ENCODE results near the gene FBXL16.
A peak's percentile ranks its signal among the peaks of the same experiment; 100 is the strongest.

FBXL16 gene

DNA sequence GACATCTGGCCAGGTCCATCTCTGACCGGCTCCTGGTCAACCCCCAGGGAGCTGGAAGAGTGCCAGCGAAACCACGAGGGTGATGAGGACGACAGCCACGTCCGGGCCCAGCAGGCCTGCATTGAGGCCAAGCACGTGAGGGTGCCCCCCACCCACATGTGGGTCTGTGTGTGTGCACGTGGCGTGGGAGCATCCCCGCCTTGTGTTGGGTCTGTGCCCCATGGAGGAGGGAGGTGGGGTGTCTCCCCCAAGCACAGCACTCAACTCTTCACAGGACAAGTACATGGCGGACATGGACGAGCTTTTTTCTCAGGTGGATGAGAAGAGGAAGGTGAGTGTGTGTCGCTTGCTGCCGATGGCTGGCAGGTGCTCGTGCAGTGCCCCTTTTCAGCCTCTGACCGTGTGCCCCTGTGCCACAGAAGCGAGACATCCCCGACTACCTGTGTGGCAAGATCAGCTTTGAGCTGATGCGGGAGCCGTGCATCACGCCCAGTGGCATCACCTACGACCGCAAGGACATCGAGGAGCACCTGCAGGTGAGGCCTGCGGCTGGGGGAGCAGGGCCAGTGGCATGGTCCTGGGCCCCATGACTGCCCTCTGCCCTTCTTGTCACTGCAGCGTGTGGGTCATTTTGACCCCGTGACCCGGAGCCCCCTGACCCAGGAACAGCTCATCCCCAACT is 23.7 kb downstream of the FBXL16 start:
- Histone ChIP-seq H3K27me3 (ENCODE audit: control insufficient read depth, low read length) (no peaks in the 10 kb centered on the region), H3K36me3 (ENCODE audit: control insufficient read depth, low read length) (peaks cover 52% of the 10 kb centered on the region), H3K4me1 (ENCODE audit: control insufficient read depth, low read length) (peaks cover 45% of the 10 kb centered on the region), H3F3A (ENCODE audit: control insufficient read depth, insufficient read depth) (no peaks in the 10 kb centered on the region; the same call in 1 of the 2 replicates), H3K9me2 (replicated peaks; ENCODE audit: control insufficient read depth, low read length) (no peaks in the 10 kb centered on the region), H3K9me3 (ENCODE audit: control insufficient read depth, insufficient read depth, low read length) (no peaks in the 10 kb centered on the region), H3K4me3 (ENCODE audit: low read length) (peak overlapping the region; percentile 98), H3K79me2 (ENCODE audit: control insufficient read depth, low read length) (peaks cover 36% of the 10 kb centered on the region), H4K20me1 (ENCODE audit: control insufficient read depth, insufficient read depth, low read depth, low read length) (peaks cover 19% of the 10 kb centered on the region), H3K4me2 (ENCODE audit: low read length) (peak overlapping the region; percentile 97), H3K27ac (ENCODE audit: low read depth, low read length) (no peak overlapping the region)
- TF ChIP-seq, protein P1, sequence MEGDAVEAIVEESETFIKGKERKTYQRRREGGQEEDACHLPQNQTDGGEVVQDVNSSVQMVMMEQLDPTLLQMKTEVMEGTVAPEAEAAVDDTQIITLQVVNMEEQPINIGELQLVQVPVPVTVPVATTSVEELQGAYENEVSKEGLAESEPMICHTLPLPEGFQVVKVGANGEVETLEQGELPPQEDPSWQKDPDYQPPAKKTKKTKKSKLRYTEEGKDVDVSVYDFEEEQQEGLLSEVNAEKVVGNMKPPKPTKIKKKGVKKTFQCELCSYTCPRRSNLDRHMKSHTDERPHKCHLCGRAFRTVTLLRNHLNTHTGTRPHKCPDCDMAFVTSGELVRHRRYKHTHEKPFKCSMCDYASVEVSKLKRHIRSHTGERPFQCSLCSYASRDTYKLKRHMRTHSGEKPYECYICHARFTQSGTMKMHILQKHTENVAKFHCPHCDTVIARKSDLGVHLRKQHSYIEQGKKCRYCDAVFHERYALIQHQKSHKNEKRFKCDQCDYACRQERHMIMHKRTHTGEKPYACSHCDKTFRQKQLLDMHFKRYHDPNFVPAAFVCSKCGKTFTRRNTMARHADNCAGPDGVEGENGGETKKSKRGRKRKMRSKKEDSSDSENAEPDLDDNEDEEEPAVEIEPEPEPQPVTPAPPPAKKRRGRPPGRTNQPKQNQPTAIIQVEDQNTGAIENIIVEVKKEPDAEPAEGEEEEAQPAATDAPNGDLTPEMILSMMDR (IDR thresholded peaks at IDR 0.05; ENCODE audit: low read depth, low read length, poor library complexity, severe bottlenecking) = no peak
- TF ChIP-seq EZH2phosphoT487 (IDR thresholded peaks at IDR 0.05; ENCODE audit: borderline replicate concordance, low read length) = no peak

DNA sequence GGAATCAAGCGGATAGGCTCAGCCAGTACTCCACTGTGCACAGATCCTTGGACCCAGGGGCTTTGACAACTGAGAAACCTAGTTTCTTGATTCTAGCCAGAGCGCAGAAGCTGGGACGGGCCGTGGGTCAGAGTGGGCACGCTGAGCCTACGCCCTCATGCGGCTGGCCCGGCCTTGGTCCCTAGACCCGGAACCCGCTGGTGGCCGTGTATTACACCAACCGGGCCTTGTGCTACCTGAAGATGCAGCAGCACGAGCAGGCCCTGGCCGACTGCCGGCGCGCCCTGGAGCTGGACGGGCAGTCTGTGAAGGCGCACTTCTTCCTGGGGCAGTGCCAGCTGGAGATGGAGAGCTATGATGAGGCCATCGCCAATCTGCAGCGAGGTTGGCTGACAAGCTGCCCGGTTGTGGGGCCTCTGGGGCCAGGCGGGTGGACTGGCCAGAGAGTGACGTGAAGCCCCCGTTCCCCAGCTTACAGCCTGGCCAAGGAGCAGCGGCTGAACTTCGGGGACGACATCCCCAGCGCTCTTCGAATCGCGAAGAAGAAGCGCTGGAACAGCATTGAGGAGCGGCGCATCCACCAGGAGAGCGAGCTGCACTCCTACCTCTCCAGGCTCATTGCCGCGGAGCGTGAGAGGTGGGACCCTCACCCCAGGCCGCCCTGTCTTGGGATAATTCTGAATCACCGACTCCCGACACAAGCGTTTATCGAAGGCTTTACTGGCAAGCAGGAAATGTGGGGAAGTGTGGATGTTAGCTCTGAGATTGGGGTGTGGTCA is 24.4 kb downstream of the FBXL16 start:
- no peaks in the 10 kb centered on the region for H3K9me2 ChIP-seq (replicated peaks; ENCODE audit: control insufficient read depth, low read length)
- H3K4me3 ChIP-seq (ENCODE audit: low read length) = peak overlapping the region; percentile 98
- H3K27ac ChIP-seq (ENCODE audit: low read depth, low read length) = peak overlapping the region; percentile 60
- H4K20me1 ChIP-seq (ENCODE audit: control insufficient read depth, insufficient read depth, low read depth, low read length) = peaks cover 19% of the 10 kb centered on the region
- peaks cover 36% of the 10 kb centered on the region for H3K79me2 ChIP-seq (ENCODE audit: control insufficient read depth, low read length)
- peaks cover 45% of the 10 kb centered on the region for H3K4me1 ChIP-seq (ENCODE audit: control insufficient read depth, low read length)
- H3F3A ChIP-seq (ENCODE audit: control insufficient read depth, insufficient read depth) = no peaks in the 10 kb centered on the region; the same call in 1 of the 2 replicates
- no peaks in the 10 kb centered on the region for H3K9me3 ChIP-seq (ENCODE audit: control insufficient read depth, insufficient read depth, low read length)
- no peaks in the 10 kb centered on the region for H3K27me3 ChIP-seq (ENCODE audit: control insufficient read depth, low read length)
- peak overlapping the region; percentile 97 for H3K4me2 ChIP-seq (ENCODE audit: low read length)
- peaks cover 45% of the 10 kb centered on the region for H3K36me3 ChIP-seq (ENCODE audit: control insufficient read depth, low read length)
- TF ChIP-seq, protein P1 (IDR thresholded peaks at IDR 0.05; ENCODE audit: low read depth, low read length, poor library complexity, severe bottlenecking) = peak; percentile 40
- TF ChIP-seq EZH2phosphoT487 (IDR thresholded peaks at IDR 0.05; ENCODE audit: borderline replicate concordance, low read length) = no peak

DNA sequence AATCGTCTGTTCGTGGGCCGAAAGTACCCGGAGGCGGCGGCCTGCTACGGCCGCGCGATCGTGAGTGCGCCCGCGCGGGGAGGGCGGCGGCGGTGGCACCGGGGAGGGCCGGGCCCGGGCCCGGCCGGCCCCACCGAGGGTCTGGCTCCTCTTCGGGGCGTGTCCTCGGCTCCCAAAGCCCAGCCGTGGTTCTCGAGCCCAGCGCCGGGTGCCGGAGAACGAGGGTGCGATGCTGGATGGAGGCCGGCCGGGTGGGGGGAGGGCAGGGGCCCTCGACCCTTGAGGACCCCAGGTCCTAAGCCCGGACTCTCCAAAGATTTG is 25.0 kb downstream of the FBXL16 start:
- Histone ChIP-seq H3F3A (ENCODE audit: control insufficient read depth, insufficient read depth) (no peaks in the 10 kb centered on the region; the same call in 1 of the 2 replicates), H4K20me1 (ENCODE audit: control insufficient read depth, insufficient read depth, low read depth, low read length) (peaks cover 19% of the 10 kb centered on the region), H3K4me1 (ENCODE audit: control insufficient read depth, low read length) (peaks cover 45% of the 10 kb centered on the region), H3K4me3 (ENCODE audit: low read length) (peak overlapping the region; percentile 98), H3K4me2 (ENCODE audit: low read length) (peak overlapping the region; percentile 97), H3K27me3 (ENCODE audit: control insufficient read depth, low read length) (no peaks in the 10 kb centered on the region), H3K36me3 (ENCODE audit: control insufficient read depth, low read length) (peaks cover 39% of the 10 kb centered on the region), H3K9me2 (replicated peaks; ENCODE audit: control insufficient read depth, low read length) (no peaks in the 10 kb centered on the region), H3K79me2 (ENCODE audit: control insufficient read depth, low read length) (peaks cover 36% of the 10 kb centered on the region), H3K27ac (ENCODE audit: low read depth, low read length) (peak overlapping the region; percentile 60), H3K9me3 (ENCODE audit: control insufficient read depth, insufficient read depth, low read length) (no peaks in the 10 kb centered on the region)
- TF ChIP-seq, protein P1 (IDR thresholded peaks at IDR 0.05; ENCODE audit: low read depth, low read length, poor library complexity, severe bottlenecking) = no peak
- TF ChIP-seq EZH2phosphoT487 (IDR thresholded peaks at IDR 0.05; ENCODE audit: borderline replicate concordance, low read length) = no peak
